GM18498 (cell line): Measurements from ENCODE around the gene PSMB11.

Experiments used
- ATAC-seq: cut with Tn5 transposase; IDR thresholded peaks from one replicate; pipeline ENCODE4 v1.9.1; 2021; ENCODE audit warnings: mild to moderate bottlenecking, moderate library complexity; ENCODE audit not compliant: unreplicated experiment

The PSMB11 gene

DNA sequence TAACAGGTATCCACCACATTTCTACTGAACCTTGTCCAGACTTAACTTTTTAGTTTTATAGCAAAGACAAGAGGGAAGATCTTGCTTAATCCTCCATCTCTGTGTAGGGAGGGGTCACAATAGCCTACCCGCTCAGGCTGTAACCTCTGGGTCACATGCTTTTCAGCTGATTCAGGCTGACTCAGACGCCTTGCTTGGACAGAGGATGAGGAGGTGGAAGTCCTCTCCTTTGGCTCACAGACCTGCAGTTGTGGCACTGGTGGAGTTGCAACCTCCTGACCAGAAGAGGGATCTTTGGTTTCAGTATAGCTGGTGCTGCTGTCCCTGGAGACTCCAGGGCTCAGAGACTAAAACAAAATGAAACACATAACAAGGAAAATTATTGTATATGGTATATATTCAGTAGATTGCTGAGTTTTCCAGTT is 36.7 kb downstream of the PSMB11 start:
- no peak for ATAC-seq

GRCh38 chr14:23079716-23080115 is 37.7 kb downstream of the PSMB11 start:
- no peak for ATAC-seq

GRCh38 chr14:23080474-23080873 is 38.5 kb downstream of the PSMB11 start:
- ATAC-seq: no peak

GRCh38 chr14:23085458-23085857 is 43.4 kb downstream of the PSMB11 start:
- no peak for ATAC-seq

DNA sequence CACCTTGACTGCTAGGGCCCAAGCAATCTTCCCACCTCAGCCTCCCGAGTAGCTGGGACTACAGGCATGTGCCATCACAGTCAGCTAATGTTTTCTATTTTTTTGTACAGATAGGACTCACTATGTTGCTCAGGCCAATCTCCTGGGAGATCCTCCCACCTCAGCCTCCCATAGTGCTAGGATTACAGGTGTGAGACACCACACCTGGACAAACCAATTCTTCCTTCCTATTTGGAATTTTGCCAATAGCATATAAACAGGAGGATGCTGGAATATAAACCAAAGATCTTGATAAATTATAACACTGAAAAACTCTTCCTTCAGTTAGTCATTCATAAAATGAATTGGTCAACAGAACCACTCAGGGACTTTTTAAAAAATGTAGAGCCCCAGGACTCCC is 44.6 kb downstream of the PSMB11 start:
- ATAC-seq: no peak

DNA sequence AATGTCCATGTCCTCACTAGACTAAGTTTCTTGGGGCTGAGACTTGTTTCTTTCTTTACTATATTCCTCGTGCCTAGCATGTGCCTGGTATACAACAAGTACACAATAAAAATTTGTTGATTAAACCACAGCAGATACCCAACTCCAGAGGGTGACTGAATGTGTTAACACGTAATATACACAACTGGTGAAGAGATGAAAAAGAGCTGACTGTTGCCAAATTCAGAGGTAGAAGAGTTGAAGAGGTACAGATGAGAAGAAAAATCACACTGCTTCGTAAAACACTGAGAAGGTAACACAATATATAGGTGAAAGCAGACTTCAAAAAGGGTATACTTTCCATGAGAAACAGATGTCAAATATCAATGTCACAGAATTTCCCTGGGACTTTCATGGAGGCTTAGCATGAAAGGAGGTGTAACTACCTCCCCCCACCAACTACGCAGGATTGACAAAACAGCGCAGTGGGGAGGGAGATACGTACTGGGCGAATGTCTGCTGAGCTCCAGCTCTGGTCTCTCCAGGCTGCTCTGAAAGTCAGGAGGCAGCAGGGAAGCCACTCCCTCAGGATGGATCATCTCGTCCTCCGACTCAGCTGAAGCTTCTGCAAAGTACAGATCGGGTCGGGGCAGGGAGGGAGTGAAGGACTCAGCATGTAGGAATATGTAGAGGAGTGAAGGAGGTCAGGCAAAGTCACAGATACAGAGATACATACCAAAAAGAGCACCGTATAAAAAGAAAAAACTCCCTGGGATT is 47.7 kb downstream of the PSMB11 start:
- no peak for ATAC-seq

DNA sequence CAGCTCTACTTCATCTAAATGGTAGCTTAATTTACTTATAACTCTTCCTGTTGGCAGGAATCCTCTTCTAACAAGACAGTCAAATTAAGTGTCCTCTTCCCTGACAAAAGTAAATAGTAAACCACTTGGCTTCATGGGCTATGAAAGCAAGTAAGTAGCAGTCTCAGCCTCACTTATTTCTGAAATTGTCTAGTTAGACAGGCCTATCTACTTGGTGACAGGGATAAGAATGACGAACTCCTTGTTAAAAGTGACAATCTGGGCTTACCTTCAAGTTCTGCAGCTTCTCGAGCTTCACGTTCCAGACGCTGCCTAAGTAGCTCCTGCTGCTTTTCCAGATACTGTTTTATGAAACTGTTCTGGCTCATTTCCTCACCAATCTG is 48.2 kb downstream of the PSMB11 start:
- no peak for ATAC-seq

GRCh38 chr14:23091294-23092225 is 49.5 kb downstream of the PSMB11 start:
- ATAC-seq: no peak

- ATAC-seq: no peak
These were observed 51.1 kb downstream of the PSMB11 start for GRCh38 chr14:23093104-23093503.

DNA sequence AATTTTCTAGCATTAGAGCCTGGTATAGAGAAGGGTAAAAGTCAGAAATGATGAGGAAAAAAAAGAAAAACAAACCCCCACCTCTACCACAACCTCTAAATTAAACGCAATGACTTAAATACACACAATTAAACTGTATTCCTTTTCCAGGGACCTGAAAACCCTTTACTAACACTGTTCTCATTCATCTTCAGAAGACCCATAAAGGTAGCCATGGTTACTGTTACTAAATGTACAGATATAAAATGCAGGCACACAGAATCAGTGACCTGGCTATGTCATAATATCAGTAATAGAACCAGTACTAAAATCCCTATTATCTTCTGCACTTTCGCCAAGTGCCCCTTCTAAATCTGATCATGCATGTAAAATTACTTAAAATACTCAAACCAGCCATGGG is 51.5 kb downstream of the PSMB11 start:
- no peak for ATAC-seq
